Choroid plexus epithelial cell (primary cell): ENCODE results near the gene ADGRF5.

Experiments used
- DNase-seq: peaks from one replicate; pipeline ENCODE4 v3.0.0-alpha.2; 2010; ENCODE audit warnings: low read depth
- H3K4me3 ChIP-seq: 2 replicates; pipeline ENCODE4 v1.5.1; 2011; ENCODE audit warnings: low read depth, mild to moderate bottlenecking, control low read depth, low read length, moderate library complexity
- CTCF ChIP-seq: conservative IDR thresholded peaks from 2 replicates; pipeline ENCODE4 v1.5.1; 2011; ENCODE audit warnings: low read depth, mild to moderate bottlenecking, control low read depth, inconsistent platforms, low read length, moderate library complexity

The ADGRF5 gene

GRCh38 chr6:46921731-46922130, at the start of gene ADGRF5:
TSS of gene ADGRF5 (minus strand) at chr6:46921938. CDS start at chr6:46906762, 15,176 bp downstream.
- no peak within 1 kb of the TSS for H3K4me3 ChIP-seq
- DNase-seq, result no peak
- no peak for TF ChIP-seq CTCF

- H3K4me3 ChIP-seq, result no peak overlapping the region
- TF ChIP-seq CTCF, result no peak
- DNase-seq, result no peak
Observed at GRCh38 chr6:46969206-46969605, 47.5 kb upstream of the ADGRF5 start.

DNA sequence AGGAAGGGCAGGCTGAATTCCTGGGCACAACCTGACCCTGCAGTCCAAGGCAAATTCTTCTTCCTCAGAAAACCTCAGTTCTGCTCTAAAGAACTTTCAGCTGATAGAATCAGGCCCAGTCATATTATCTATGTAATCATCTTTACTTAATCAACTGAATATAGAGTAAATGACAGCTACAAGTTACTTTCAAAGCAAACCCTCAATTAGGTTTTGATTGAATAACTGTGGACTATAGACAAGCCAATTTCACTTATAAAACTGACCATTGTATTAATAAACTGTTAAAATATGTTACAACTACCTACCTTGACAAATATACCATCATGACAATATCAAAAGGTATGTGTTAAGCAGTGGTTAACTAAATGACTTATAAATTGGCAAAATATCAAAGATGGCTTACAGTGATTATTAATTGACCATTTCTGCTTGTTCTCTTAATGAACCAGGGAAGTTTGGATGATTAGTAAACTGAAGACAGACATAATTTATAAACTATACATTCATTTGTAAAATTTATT, 46.1 kb upstream of the ADGRF5 start:
- no peak for DNase-seq
- no peak for TF ChIP-seq CTCF
- no peak overlapping the region for H3K4me3 ChIP-seq

- no peak for TF ChIP-seq CTCF
- no peak overlapping the region for H3K4me3 ChIP-seq
- peak; percentile 14 for DNase-seq
Observed at GRCh38 chr6:46964716-46965519, 43.2 kb upstream of the ADGRF5 start.

DNA sequence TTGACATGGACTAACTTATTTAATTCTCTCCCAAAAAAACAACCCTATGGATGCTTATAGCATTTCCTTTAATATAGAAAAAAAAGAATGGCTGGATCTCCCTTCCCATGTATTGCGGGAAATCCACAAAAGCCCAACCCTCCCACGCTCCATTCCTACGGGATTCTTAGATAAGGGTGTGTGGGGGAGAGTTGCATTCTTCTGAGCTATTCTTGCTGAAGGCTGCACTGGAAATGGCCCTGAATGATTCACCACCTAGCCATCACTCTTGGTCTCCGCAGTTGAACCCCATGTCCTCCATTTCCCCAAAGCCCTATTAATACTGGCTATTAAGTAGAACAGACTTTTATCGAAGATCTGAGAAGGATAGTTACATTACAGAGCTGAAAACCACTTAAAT, 41.9 kb upstream of the ADGRF5 start:
- DNase-seq, result peak; percentile 21
- H3K4me3 ChIP-seq, result no peak overlapping the region
- TF ChIP-seq CTCF, result no peak

DNA sequence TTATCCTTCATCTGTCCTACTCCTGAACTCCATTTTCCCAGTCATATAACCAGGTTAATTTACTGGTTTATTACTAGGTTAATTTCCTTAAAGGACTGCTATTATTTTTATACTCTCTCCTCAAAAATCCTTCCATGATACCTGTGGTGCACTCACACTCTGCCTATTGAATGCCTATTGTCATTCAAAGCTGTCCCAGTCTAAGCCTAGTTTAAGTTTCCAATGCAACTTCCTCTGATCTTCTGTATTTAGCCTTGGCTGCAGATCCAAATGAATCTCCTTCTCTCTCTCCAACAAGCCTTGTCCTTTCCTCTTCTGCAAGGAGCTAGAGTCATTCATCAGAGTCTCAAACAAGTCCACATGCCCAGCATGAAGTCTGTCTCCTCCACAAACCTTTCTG, 41.3 kb upstream of the ADGRF5 start:
- TF ChIP-seq CTCF, result no peak
- no peak for DNase-seq
- no peak overlapping the region for H3K4me3 ChIP-seq

- TF ChIP-seq CTCF, result no peak
- no peak for DNase-seq
- no peak overlapping the region for H3K4me3 ChIP-seq
Observed at GRCh38 chr6:46961711-46962110, 40.0 kb upstream of the ADGRF5 start.
